ENCODE results near the gene XCL2.

Gene XCL2

DNA sequence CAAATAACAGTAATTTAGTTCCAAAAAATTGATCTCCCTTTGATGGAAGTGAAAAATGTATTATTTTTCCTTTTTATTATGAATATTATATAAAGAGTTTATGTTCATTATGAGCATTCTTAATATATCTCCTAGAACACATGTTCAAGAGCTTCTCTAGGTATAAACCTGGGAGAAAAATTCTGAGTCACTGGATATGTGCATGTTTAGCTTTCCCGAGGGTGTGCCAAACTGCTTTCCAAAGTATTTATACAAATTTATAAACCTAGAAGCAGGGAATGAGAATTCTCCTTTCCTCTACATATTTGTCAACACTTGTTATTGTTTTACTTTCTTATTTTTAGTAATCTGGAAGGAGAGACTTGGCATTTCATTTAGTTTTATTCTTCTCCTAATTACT, 25.0 kb downstream of the XCL2 start:
- intact Hi-C loops (cut with DNase I) = no loop called here
- DNase-seq = no peak

DNA sequence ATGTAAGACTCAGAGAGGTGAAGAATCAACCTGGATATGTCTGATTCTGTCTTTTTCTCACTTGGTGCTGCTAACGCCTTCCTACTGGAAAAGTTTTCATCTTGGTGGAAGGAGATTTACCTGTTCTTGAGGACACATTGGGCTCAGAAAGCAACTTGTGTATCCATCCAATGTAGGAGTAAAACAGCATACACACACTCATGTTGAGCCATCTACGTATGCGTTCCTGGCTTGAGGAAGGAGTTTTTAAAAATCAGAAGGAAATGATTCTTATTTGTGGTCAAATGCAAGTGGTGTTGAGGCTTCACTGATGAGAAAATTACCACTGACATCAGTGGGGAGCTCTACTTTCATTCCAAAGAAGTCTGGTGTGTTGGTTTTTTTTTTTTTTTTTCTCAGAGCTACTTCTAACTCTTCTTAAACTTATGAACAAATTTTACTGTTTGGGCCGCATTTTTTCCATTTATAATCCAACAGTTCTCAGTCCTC, 25.6 kb downstream of the XCL2 start:
- no peak for DNase-seq
- intact Hi-C loops (cut with DNase I) = no loop called here

DNA sequence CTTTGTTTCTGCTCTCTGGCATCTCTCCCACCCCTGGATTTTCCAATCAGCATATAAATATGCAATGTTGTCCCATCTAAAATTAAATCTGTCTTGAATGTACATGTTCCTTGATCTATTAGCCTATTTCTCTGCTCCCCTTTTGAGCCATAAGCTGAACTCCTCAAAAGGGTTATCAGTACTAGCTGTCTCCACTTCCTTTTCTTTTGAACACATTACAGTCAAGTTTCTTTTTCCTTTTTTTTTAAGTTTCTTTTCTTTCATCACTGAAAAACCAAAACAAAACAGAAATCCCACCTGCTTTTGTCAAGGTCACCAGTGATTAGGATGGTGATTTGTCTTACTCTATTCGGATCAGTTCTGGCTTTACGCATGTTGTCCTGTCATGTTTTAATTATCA, 29.3 kb downstream of the XCL2 start:
- intact Hi-C loops (cut with DNase I) = no loop called here
- no peak for DNase-seq

DNA sequence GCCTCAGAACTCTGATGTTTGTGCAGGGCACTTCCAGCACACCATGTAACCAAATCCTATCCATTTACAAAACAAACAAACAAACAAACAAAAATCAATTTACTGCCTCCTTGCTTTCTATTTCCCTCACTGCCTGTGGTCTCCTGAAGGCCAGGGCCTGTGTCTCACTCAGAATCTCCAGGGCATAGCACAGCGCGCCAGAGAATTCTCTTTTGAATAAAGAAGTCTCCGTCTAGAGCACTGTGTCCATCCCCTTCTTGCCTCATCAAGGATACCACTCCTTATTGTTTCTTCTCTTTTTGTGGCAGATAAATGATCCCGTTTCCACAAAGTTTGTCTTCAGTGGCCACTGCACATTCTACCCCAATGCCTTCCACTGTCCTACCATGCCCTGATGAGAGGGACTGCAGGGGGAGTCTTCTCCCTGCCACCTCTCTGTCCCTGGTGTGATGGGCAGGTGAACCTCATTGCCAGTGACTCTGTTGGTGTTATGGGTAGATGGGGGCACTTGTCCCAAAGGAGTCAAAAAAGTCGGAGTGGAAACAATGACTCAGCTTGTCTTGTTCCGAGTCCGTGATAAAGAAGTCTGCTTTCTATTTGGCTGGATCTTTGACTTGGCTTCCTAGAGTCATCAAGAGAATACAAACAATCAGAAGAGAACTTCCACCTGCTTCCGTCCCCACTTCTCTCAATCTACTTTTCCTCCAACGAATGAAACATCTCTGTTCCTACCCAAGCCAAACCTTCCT, 30.0 kb downstream of the XCL2 start:
- no peak for DNase-seq
- intact Hi-C loops (cut with DNase I) = no loop called here

DNA sequence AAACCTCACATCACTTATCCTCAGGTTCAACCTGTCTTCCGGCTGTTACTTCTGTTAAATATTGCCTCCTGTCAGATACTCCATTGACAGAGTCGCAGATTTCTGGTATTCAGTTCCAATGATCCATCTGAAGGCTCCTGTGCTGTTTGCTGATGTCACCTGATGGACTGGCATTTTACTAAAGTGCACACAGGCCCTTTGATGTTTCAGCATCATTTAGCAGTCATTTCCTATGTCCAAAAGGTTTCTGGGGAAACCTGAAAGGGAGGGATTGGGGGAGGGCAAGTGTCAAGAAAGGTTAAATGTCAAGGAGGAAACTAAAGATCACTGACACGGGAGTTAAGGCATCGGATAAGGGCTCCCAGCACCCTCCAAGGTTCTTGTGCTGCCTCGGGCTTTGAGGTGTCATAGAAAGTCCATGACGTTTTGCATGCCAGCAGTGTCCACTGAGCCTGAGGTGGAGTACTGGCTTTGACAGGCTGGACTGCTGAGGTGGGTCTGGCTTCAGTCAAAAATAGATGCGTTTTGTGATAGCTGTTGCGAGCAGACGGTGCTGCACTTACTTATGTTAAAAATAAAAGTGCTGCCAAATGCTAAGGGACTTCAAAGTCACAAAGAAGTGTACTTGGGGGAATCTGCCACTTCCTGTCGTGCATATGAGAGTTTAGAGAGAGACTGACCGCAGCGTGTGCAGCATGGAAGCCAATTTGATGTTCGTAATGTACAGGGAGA, 30.8 kb downstream of the XCL2 start:
- intact Hi-C loops (cut with DNase I) = no loop called here

DNA sequence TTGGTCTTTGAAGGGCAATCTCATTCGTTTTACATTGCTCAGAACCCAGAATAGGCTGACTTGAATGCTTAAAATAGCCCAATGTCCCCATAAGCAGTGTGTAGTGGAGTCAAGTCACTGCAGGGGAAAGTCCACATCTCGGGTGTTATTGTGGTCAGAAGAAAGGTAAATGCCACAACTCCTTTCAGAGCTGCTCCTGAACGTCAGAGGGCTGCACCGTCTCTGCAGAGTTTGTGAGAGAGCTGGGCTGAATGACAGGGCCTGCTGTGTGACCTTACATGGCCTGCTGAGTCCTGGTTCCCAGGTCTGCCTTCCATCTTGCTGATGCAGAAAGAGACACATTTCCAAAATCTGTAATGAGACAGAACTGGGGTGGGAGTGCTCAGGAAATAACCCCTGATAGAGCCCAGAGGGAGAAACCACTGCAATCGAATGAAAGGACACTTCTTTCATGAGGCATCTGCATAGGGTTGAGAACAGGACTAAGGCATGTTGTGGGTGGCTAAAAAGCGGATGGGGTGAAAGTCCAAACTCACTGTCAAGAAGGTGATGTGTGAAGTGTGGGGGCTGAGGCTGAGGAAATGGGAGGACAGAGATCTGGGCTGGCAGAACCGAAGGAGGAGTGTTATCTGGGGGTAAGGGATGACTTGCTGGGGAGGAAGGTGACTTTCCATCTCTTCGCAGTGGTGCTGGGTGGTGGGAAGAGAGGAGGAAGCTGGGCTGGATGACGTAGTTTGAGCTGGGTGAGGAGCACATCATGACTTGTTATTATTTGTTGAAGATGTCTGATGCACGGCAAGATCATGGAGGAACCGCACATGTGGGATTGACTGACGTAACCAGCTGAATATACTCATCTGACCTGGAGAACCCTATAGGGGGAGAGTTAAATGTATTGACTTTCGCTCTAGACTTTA, 33.7 kb downstream of the XCL2 start:
- DNase-seq = no peak
- intact Hi-C loops (cut with DNase I) = no loop called here

More for the DNA sequence above, 30.8 kb downstream of the XCL2 start:
- DNase-seq = no peak

DNA sequence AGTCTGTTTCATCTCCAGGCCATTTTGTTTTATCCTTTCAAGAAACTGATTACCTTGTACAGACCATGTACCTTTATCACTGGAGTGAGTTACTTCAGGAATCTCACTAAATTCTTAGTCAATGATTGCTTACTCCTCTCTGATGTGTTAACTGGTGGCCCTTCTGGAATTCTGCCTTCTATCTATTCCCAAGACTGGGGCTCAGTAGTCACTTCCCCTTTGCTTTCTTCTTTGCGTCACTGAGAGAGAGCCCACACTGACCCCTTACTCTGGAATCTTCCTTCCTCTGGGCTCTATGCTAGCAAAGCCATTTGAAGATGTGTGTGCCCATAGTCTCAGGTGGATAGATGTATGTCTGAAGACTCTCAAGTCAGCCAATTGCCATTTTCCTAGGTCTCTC, 34.6 kb downstream of the XCL2 start:
- intact Hi-C loops (cut with DNase I) = no loop called here
- DNase-seq = no peak

DNA sequence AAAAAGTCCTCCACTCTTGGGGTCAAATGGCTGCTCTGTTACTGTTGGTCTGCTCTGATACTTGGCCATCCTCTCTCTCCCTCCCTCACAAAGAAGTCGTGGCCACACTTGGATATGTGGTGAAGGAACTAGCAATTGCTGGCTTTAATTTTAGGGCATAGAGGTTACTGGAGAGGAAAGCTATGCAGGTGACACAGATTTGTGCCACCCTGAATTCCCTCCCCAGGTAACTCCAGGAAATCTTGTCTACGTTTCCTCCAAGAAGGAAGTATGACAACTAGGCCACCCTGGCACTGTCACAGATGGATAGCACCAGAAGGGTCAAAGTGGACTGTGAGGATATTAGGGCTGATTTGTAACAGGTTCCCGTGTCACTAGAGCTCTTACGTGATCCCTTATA, 36.0 kb downstream of the XCL2 start:
- intact Hi-C loops (cut with DNase I) = no loop called here

DNA sequence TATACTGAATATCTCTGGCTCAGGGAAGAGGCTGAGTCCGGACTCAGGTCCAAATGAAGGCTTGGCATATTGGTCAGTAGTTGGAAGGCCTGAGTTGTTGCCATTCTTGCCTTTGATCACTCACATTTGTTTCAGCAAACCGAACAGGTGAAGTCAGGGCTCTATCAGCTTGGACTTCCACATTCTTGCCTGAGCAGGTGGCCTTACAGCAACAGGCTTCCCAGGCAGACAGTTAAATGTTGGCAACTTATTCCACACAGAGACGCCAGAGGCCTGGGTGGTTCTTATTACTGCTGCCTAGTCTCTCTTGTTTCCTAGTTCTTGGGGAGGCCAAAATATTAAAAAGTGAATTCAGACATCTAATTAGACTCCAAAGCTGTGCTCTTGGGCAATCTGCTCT, 36.6 kb downstream of the XCL2 start:
- intact Hi-C loops (cut with DNase I) = no loop called here
- DNase-seq = no peak

More for the DNA sequence above, 36.0 kb downstream of the XCL2 start:
- DNase-seq = no peak

DNA sequence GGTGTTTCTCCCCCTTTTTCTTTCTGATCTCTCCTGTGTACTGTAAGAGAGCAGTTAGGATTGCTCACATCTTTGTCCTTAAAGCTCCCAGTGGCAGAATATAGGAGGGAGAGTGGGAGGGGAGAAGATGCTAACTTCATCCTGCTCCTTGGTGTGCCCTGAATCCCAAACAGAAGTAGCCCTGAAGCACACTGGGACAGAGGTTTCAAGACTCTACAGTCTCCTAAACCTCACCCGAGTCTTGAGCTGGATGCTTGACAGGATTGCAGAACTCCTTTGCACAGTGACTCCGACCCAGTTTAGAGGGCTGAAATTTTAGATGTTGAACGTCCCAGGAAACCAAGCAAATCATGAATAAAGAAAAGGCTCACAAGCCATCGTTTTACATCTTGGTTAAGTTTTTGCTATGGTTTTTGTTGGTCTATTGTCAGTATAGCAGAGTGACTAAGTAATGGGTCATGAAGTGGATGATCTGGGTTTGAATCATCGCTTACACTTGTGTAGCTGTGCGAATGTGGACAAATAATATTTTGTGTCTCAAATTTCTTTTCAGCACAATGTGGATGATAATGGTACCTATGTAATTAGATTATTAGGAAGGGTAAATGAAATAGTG, 37.5 kb downstream of the XCL2 start:
- intact Hi-C loops (cut with DNase I) = no loop called here
- no peak for DNase-seq

DNA sequence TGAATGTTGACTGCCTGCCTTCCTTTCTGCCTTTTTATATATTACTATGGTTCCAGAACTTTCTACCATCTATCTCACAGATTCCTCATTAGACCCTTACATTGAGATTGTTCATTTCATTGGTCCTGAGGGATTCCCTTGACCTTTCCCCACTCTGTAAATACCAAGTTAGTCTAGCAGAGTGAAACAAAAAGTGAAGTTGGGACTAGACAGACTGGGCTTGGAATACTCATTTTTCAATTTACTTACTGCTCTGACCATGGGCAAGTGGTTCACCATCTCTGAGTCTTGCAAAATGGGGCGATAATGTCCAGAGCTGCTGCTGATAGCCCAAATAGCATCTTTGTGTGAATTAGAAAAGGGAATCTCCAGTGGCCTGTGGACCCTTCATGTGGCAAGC, 38.8 kb downstream of the XCL2 start:
- intact Hi-C loops (cut with DNase I) = no loop called here
- no peak for DNase-seq

DNA sequence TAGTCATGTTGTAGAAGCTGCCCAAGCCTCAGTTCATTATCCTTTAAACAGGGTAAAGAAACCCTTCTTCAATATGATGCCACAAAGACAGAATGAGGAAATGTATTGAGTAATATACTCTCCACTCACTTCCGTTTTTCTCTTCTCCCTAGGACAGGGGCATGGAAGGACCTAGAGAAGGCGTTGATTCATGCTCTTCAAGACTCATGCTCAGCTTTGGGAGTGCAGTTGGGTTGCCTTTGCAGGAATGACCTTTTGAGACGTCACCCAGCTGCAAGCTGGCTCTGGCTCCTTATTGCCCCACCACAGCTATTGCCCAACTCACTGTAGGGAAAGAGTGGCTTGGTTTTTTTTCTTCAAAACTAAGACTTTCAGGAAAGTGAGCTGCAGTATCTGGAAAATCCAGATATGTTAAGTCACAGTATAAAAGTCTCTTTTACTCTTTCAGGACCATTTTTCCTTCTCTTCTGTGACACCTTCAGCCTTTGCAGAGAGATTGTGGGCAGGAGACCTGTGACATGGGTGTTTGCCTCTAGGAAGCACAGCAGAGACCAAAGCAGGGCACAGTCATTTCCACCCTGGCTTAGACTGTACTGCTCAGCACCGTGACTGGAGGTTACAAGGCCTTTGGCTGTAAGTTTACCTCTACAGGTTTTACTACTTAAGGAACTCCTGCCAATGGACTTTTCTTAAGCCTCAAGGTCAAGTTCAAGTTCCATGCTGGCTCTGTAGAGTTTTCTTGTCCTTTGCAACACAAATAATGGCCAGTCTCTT, 39.5 kb downstream of the XCL2 start:
- intact Hi-C loops (cut with DNase I) = no loop called here
- DNase-seq = no peak

DNA sequence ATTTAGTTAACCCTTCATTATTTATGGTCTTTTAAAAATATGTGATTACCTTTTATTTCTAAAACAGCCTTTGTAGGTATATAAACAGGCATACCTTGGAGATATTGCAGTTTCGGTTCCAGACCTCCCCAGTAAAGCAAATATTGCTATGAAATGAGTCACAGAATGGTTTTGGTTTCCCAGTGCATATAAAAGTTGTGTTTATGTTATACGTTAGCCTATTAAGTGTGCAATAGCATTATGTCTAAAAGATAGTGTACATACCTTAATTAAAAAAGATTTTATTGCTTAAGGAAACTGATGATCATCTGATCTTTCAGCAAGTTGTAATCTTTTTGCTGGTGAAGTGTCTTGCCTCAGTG, 44.1 kb downstream of the XCL2 start:
- DNase-seq = no peak
- intact Hi-C loops (cut with DNase I) = no loop called here

DNA sequence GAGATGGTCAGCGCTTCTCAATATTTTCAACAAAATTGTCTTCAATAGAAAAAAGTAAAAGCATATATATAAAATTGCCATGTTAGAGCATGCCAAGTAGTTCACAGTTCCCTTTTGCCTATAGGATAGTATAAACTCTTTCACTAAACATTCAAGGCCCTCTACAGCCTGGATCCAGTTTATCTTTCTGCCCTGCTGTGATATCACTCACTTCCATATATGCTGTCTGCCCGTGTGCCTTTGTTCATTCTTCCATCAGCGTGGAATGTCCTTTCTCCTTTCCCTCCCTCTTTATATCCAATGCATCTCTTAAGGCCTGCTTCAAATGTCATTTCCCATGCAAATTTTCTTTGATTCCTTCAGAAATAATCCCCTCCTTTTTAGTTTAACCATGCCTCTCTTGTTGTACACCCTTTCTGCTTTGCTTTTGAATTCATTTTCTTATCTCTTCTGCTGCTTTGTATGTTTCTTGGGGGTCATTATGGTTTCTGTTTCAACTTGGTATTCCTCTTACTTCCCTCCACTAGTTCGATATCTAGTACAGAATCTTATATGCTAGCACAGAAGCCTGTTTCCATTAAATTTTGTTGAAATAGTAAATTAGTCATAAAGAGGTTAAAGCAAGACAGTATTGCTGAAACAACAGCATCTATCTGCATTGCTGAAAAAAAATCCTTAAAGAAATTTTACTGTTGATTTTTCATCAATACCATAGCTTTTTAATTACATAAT, 44.7 kb downstream of the XCL2 start:
- DNase-seq = no peak
- intact Hi-C loops (cut with DNase I) = no loop called here

DNA sequence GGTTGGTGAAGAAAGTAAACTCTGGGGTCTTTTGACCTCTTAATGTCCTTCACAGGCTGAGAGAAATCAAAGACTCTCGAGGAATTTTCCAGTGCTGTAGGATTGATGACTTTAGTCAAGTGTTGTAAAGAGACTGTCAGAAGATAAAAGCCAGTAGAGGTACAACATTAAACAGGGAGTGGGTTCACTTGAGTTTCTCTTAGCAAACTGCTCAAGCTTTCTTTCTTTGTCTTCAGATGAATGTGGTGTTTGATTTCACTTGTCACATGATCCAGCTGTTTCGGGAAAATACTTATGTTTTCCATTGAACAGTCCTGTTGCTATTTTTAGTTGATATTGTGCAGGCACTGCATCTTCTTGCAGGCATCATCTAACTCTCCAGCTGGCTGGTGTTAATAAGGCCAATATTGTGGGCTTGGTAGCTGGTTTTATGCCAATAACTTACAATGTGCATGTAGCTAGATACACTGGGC, 45.6 kb downstream of the XCL2 start:
- no peak for DNase-seq

DNA sequence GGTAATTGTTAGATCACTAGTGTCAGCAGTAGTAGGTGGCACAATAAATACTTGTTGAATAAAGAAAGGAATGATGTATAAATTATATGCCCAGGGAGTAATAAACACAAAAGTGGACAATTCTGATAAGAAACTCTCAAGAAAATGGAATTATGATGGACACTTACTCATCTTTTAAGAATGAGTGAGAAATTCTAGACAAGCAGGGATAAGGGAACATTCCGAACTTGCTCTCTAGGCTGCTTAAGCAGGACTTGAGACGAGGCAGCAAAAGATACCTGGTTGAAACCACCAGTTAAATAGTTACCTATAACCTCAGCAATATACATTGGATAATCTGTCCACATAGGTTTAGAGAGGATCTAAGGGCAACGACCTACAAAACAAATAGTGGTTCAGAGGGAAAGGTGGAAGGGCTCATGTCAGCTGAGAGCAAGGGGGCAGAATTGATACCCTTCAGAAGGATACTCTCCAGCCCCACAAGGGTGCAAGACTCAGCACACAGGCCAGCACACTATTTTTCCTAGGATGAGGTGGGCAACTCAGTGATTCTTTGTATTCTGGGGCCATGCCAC, 46.3 kb downstream of the XCL2 start:
- intact Hi-C loops (cut with DNase I) = no loop called here
- no peak for DNase-seq

More for the DNA sequence above, 45.6 kb downstream of the XCL2 start:
- intact Hi-C loops (cut with DNase I) = no loop called here

DNA sequence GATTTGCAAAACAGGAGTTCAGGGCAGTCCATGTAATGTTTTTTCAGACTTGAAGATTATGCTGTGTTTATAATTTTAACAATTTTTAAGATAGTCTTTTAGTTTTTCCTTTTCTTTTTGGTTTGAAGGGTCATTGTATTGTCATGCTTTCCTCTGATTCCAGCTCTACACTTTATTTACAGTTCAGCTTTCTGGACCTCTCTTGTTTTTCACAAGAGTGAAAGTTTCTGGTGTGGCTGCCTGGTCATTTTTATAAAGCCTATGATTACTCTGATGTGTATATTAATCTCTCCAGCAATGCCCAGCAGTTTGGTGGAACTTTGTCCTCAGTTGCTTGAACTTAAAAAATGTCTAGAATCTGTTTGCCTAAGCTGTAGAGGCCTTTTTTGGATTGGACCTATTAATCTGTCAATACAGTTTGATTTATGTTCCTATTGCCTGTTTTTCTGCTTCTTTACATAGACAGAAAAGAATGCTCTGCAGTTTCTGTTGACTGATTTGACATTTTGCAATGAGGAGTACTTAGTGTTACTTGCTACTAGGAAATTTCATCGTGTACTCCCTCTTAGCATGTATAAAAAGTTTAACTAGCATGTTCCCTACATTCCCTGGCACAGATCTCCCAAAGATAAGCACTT, 52.2 kb downstream of the XCL2 start:
- intact Hi-C loops (cut with DNase I) = no loop called here
- no peak for DNase-seq
